GM12891 (cell line): ENCODE data around the gene ASTN2.

Experiments used
- PAX5 ChIP-seq: IDR thresholded peaks from 2 replicates; pipeline ENCODE4 v1.6.1; 2011; ENCODE audit warnings: low read length, moderate library complexity, mild to moderate bottlenecking; ENCODE audit not compliant: insufficient read depth, severe bottlenecking
- POLR2A ChIP-seq: IDR thresholded peaks from 2 replicates; pipeline ENCODE4 v1.6.1; 2011; ENCODE audit warnings: low read depth, low read length, control low read depth
- POLR2AphosphoS5 ChIP-seq: IDR thresholded peaks from 2 replicates; pipeline ENCODE4 v1.6.1; 2011; ENCODE audit warnings: low read depth, low read length, control low read depth
- SPI1 ChIP-seq: IDR thresholded peaks from 2 replicates; pipeline ENCODE4 v1.6.1; 2011; ENCODE audit warnings: low read depth, low read length, control low read depth
- TAF1 ChIP-seq: IDR thresholded peaks from 2 replicates; pipeline ENCODE4 v1.6.1; 2011; ENCODE audit warnings: low read depth, low read length, control low read depth

GRCh38 chr9:117454711-117455110, 39.9 kb upstream of the ASTN2 start:
- TF ChIP-seq POLR2A, result no peak
- no peak for TF ChIP-seq TAF1
- no peak for TF ChIP-seq SPI1
- no peak for TF ChIP-seq POLR2AphosphoS5
- no peak for TF ChIP-seq PAX5
